Stimulated activated CD4-positive, alpha-beta T cell treated with anti-CD3 and anti-CD28 coated beads, Interleukin-15, amount 100 ng/mL, for 1 hour (primary cell): ENCODE measurements around the gene PCGF3.
"Not testable (repeated sequence)": the region's sequence is repeated elsewhere in the genome, so short reads cannot be mapped to it uniquely, and the experiment has no call there.

Source experiments
- DNase-seq, 2 donors: peaks; one replicate each; pipeline ENCODE4 v3.0.0-alpha.2; 2020; ENCODE audit warnings: low read depth in 1 of 2, low spot score in 1 of 2

PCGF3 gene

GRCh38 chr4:793941-794621, 88.4 kb downstream of the PCGF3 start:
- no peak for DNase-seq

GRCh38 chr4:794900-795725, 89.5 kb downstream of the PCGF3 start:
- no peak for DNase-seq

DNA sequence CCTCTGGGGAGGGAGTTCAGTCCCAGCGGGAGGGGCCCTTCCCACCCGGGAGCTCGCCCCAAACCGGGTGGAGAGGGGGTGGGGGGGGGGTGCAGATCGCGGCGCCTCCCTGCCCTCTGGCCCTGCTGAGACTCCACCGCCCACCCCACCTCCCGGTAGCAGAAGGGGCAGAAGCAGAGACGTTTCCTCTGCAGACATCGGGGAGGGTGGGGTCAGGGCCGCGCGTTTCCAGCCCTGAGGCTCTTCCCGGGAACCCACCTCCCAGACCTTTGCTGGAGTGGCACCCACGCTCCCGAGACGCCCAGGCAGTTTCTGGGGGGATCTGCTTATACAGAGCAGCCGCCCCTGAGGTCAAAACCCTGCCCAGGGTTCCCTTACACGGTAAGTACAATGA, 90.1 kb downstream of the PCGF3 start:
- DNase-seq = no peak

GRCh38 chr4:796206-796605, 90.6 kb downstream of the PCGF3 start:
- no peak for DNase-seq

DNA sequence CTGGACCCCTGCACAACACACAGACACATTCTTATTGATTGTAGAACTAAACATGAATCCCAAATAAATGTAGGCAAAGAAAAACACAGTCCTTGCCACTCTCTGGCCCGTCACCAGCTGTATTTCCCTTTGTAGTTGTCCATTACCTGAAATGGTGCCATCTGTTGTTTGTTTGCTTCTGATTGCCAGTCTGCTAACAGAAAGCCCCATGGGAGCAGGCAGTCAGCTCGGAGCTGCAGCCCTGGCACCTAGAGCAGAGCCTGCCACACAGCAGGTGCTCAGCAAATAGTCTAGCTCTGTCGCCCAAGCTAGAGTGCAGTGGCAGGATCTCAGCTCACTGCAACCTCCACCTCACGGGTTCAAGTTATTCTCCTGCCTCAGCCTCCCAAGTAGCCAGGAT, 91.4 kb downstream of the PCGF3 start:
- no peak for DNase-seq

- DNase-seq = no peak
These were observed 95.9 kb downstream of the PCGF3 start for GRCh38 chr4:801436-802124.

DNA sequence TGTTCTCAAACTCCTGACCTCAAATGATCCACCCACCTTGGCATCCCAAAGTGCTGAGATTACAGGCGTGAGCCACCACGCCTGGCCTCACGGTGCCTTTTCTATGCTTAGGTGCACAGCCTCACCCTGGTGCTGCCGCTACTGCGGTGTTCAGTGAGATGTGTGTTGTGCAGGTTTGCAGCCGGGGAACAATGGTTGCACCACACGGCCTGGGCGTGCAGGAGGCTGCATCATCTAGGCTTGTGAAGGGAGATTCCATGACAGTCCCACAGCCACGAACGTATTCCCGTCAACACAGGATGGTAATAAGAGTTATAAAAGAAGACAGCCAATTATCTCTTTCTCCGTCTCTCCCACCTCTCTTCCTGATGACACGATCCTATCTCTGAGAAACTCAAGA, 98.3 kb downstream of the PCGF3 start:
- no peak for DNase-seq

GRCh38 chr4:804804-805203, 99.2 kb downstream of the PCGF3 start:
- no peak for DNase-seq

DNA sequence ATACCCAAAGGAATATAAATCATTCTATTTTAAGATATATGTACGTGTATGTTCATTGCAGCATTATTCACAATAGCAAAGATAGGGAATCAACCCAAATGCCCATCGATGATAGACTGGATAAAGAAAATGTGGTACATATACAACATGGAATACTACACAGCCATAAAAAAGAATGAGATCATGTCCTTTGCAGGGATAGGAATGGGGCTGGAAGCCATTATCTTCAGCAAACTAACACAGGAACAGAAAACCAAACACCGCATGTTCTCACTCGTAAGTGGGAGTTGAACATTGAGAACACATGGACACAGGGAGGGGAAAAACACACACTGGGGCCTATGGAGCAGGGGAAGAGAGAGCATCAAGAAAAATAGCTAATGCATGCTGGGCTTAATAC, 101.3 kb downstream of the PCGF3 start:
- DNase-seq = not testable (repeated sequence)

GRCh38 chr4:807792-808191, 102.2 kb downstream of the PCGF3 start:
- no peak for DNase-seq

DNA sequence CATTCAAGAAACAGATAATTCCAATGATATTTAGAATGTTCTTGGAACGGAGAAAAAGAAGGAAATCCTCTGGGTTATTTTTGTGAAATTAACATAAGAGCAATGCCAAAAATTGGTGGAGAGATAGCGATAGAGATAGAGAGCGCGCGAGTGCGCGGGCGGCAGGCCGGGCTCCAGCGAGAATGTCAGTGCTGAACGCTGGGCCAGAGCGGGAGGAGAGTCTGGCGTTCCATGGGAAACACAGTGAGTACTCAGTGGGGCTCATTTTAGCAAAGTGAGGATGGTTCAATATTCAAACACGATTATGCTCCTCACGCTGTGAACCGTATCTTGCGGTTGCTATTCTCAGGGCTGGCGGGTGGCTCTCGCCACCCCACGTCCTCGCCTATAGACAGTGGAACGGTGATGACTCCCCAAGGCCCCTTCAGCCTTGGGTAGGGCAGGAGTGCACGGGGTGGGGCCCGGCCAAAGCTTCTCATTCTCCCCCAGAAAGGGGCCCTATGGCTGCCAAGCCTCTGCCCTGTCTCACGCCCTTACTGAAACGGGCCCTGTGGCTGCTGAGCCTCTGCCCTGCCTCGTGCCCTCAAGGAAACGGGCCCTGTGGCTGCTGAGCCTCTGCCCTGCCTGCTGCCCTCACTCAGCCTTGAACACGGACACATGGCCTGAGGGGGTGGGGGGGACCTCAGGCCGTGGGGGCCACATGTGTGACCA, 103.4 kb downstream of the PCGF3 start:
- no peak for DNase-seq

GRCh38 chr4:813900-814299, 108.3 kb downstream of the PCGF3 start:
- no peak for DNase-seq

DNA sequence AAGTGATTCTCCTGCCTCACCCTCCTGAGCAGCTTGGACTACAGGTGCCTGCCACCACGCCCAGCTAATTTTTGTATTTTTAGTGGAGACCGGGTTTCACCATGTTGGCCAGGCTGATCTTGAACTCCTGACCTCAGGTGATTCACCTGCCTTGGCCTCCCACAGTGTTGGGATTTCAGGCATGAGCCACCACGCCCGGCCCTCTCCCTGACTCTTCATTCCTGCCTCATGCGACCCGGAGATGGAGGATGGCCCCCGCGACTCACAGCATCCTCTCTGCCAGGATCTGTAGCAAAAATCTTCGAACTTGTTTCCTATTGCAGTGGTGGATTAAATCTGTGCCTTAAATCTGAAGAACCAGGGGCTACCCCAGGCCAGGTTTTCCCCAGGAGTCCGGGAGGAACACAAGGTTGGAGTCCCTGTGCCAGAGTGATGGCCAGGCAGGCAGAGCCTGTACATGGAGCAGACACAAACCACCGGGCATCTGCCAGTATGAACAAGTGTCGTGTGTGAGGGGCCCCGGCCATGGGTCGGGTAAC, 108.7 kb downstream of the PCGF3 start:
- DNase-seq = no peak

GRCh38 chr4:815464-816146, 110.0 kb downstream of the PCGF3 start:
- no peak for DNase-seq

- no peak for DNase-seq
These were observed 112.7 kb downstream of the PCGF3 start for GRCh38 chr4:818106-818921.

DNA sequence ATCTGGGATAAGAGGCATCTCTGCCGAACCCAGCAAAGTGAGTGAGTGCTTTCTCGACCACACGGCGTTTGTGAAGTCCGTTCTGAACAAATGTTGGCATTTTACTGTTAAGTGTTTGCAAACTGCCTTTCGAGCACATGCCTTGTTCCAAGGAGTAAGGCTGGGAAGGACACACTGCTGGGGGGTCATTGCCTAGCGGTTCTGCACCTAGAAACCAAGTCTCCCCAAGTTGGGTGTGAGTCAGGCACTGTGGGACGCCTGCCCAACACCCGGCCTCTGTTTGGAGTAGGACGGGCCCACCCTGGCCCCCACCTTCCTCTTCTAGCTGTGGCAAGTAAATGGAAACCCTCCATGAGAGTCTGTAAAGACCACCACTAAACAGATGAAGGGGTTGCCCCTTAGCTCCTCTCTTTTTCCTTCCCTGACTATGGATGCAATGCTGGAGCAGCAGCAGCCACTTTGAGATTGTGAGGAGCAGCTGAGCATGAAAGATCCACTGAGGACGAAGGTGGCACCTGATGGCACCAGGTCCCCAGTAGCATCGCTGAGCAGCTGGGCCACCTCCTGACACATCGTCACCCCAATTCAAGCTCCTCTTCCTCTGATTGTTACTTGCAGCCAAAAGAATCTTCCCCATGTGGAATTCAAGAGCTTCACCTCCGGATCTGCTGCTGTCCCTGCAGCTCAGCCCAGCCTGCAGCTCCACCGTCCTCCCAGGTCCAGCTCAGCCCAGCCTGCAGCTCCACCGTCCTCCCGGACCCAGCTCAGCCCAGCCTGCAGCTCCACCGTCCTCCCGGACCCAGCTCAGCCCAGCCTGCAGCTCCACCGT, 114.0 kb downstream of the PCGF3 start:
- DNase-seq = no peak
